H1 (cell line): ENCODE measurements around the gene COMMD1. TPM values are rescaled to one million over a fixed set of nuclear protein-coding genes. Genes with fewer than 3 reads are reported as not detected.

Experiments
- CTCF ChIA-PET: fragments of 300-600 bp; sonication (Branson Sonifier 250); formaldehyde crosslinking; loops from one replicate; lab custom pipeline; 2021; ENCODE audit not compliant: partially characterized antibody; lab: Charles Lee
- POLR2A ChIA-PET: fragments of 300-600 bp; sonication (Branson Sonifier 250); formaldehyde crosslinking; loops from one replicate; lab custom pipeline; 2021; ENCODE audit warnings: inconsistent platforms; ENCODE audit not compliant: partially characterized antibody; lab: Charles Lee
- DNase-seq, 2 experiments: peaks; one replicate each; pipeline versions ENCODE4 v3.0.0 to v3.0.0-alpha.2; 2010 to 2022; ENCODE audit warnings: low spot score in 2 of 2, low read depth in 1 of 2, mixed read lengths in 1 of 2
- FAIRE-seq: peaks from 2 replicates; lab custom pipeline; 2011; peaks lifted over from hg19 to GRCh38; lab: Jason Lieb, UNC
- H2AFZ ChIP-seq: 2 replicates; pipeline ENCODE4 v1.8.1; 2012; ENCODE audit warnings: low read length, inconsistent platforms
- H2AK5ac ChIP-seq: 2 replicates; pipeline ENCODE4 v1.6.1; 2013; ENCODE audit warnings: low read depth, low read length
- H2BK120ac ChIP-seq: replicated peaks from 2 replicates; pipeline ENCODE3; 2013; ENCODE audit warnings: low read depth, low read length, inconsistent platforms
- H2BK12ac ChIP-seq: 2 replicates; pipeline ENCODE4 v1.6.1; 2013; ENCODE audit warnings: low read depth, low read length
- H2BK15ac ChIP-seq: 2 replicates; pipeline ENCODE4 v1.6.1; 2013; ENCODE audit warnings: low read length
- H2BK20ac ChIP-seq: 2 replicates; pipeline ENCODE4 v1.6.1; 2013; ENCODE audit warnings: low read length
- H2BK5ac ChIP-seq: 2 replicates; pipeline ENCODE4 v1.6.1; 2013; ENCODE audit warnings: low read depth, low read length
- H3K14ac ChIP-seq: 2 replicates; pipeline ENCODE4 v1.6.1; 2013; ENCODE audit warnings: inconsistent platforms; ENCODE audit not compliant: insufficient read length
- H3K18ac ChIP-seq: 2 replicates; pipeline ENCODE4 v1.6.1; 2013; ENCODE audit warnings: low read length; ENCODE audit errors: extremely low read depth
- H3K23ac ChIP-seq: 2 replicates; pipeline ENCODE4 v1.6.1; 2013; ENCODE audit warnings: inconsistent platforms; ENCODE audit not compliant: insufficient read length
- H3K23me2 ChIP-seq: 2 replicates; pipeline ENCODE4 v1.6.1; 2013; ENCODE audit warnings: low read depth, low read length
- H3K27ac ChIP-seq: 2 replicates; pipeline ENCODE4 v1.6.1; 2011; ENCODE audit warnings: low read depth, low read length, inconsistent platforms
- H3K27me3 ChIP-seq, 4 experiments: replicated peaks in 1 of 4; 1 replicate in 1 of 4; 2 replicates in 3 of 4; pipeline versions ENCODE4 v1.6.1 to v1.8.1; 2011 to 2013; ENCODE audit warnings: low read length in 3 of 4, mild to moderate bottlenecking in 3 of 4, inconsistent platforms in 2 of 4, mixed read lengths in 2 of 4, moderate library complexity in 1 of 4; ENCODE audit not compliant: control insufficient read depth in 3 of 4, insufficient read depth in 3 of 4; ENCODE audit errors: extremely low read depth in 1 of 4
- H3K36me3 ChIP-seq, 4 experiments: 2 replicates each; pipeline versions ENCODE4 v1.6.1 to v1.8.1; 2011 to 2013; ENCODE audit warnings: mild to moderate bottlenecking in 4 of 4, low read length in 3 of 4, moderate library complexity in 2 of 4, control low read depth in 1 of 4, inconsistent platforms in 1 of 4; ENCODE audit not compliant: insufficient read depth in 4 of 4, control insufficient read depth in 2 of 4
- H3K4ac ChIP-seq: replicated peaks from 2 replicates; pipeline ENCODE3; 2013; ENCODE audit warnings: low read length, low read depth, mixed read lengths, inconsistent platforms; ENCODE audit not compliant: insufficient read length
- H3K4me1 ChIP-seq, 4 experiments: replicated peaks in 1 of 4; 1 replicate in 1 of 4; 2 replicates in 3 of 4; pipeline versions ENCODE4 v1.6.1 to v1.8.1; 2011 to 2013; ENCODE audit warnings: low read length in 3 of 4, inconsistent platforms in 2 of 4, mixed read lengths in 1 of 4; ENCODE audit not compliant: insufficient read depth in 4 of 4, control insufficient read depth in 3 of 4
- H3K4me2 ChIP-seq, 2 experiments: 2 replicates each; pipeline versions ENCODE4 v1.6.1 to v1.8.1; 2011 to 2013; ENCODE audit warnings: low read depth in 2 of 2, low read length in 2 of 2, control low read depth in 1 of 2, inconsistent platforms in 1 of 2, mild to moderate bottlenecking in 1 of 2; ENCODE audit not compliant: insufficient read depth in 1 of 2
- H3K4me3 ChIP-seq, 4 experiments: fragments of 200-600, 300-600 bp in 1 of 4; sonication (generic), shearing (Covaris generic), sonication (Bioruptor Twin) in 1 of 4; 2 replicates each; pipeline versions ENCODE4 v1.5.1 to v1.8.1; 2011 to 2016; ENCODE audit warnings: low read length in 4 of 4, low read depth in 3 of 4, control low read depth in 2 of 4, inconsistent platforms in 2 of 4, mild to moderate bottlenecking in 2 of 4, mixed read lengths in 1 of 4, moderate library complexity in 1 of 4; ENCODE audit not compliant: insufficient read depth in 2 of 4; ENCODE audit errors: extremely low read depth in 1 of 4
- H3K56ac ChIP-seq: replicated peaks from 2 replicates; pipeline ENCODE3; 2013; ENCODE audit warnings: low read depth, mild to moderate bottlenecking, mixed read lengths, low read length, inconsistent platforms; ENCODE audit not compliant: insufficient read length
- H3K79me1 ChIP-seq: 2 replicates; pipeline ENCODE4 v1.6.1; 2013; ENCODE audit warnings: low read depth, low read length, control low read depth
- H3K79me2 ChIP-seq, 2 experiments: 2 replicates each; pipeline versions ENCODE4 v1.6.1 to v1.8.1; 2012 to 2013; ENCODE audit warnings: low read length in 2 of 2, mild to moderate bottlenecking in 2 of 2, inconsistent platforms in 1 of 2; ENCODE audit not compliant: insufficient read depth in 2 of 2, control insufficient read depth in 1 of 2
- H3K9ac ChIP-seq, 4 experiments: replicated peaks in 1 of 4; 1 replicate in 1 of 4; 2 replicates in 3 of 4; pipeline versions ENCODE4 v1.6.1 to v1.8.1; 2011 to 2013; ENCODE audit warnings: low read depth in 3 of 4, low read length in 3 of 4, control low read depth in 2 of 4, mild to moderate bottlenecking in 2 of 4, moderate library complexity in 2 of 4, inconsistent platforms in 1 of 4; ENCODE audit errors: extremely low read depth in 1 of 4
- H3K9me3 ChIP-seq, 2 experiments: 2 replicates each; pipeline versions ENCODE4 v1.6.1 to v1.8.1; 2012 to 2013; ENCODE audit warnings: mild to moderate bottlenecking in 2 of 2, moderate library complexity in 2 of 2, control low read depth in 1 of 2, inconsistent platforms in 1 of 2, low read depth in 1 of 2, low read length in 1 of 2, mixed read lengths in 1 of 2; ENCODE audit not compliant: insufficient read depth in 2 of 2
- H4K20me1 ChIP-seq, 2 experiments: replicated peaks in 1 of 2; 2 replicates each; pipeline versions ENCODE3 to v1.8.1; 2011 to 2013; ENCODE audit warnings: inconsistent platforms in 2 of 2, low read length in 2 of 2, mild to moderate bottlenecking in 1 of 2; ENCODE audit not compliant: insufficient read depth in 2 of 2, control insufficient read depth in 1 of 2
- H4K5ac ChIP-seq: 2 replicates; pipeline ENCODE4 v1.6.1; 2013; ENCODE audit warnings: low read length, low read depth, mixed read lengths, inconsistent platforms; ENCODE audit not compliant: insufficient read length
- H4K8ac ChIP-seq: 2 replicates; pipeline ENCODE4 v1.8.0; 2013; ENCODE audit warnings: mild to moderate bottlenecking, moderate library complexity, low read length, inconsistent platforms; ENCODE audit not compliant: insufficient read depth; ENCODE audit errors: extremely low read depth
- H4K91ac ChIP-seq: replicated peaks from 2 replicates; pipeline ENCODE3; 2013; ENCODE audit warnings: low read length, mixed read lengths, inconsistent platforms; ENCODE audit not compliant: insufficient read length
- BRCA1 ChIP-seq: IDR thresholded peaks from 2 replicates; pipeline ENCODE4 v1.6.1; 2012; ENCODE audit warnings: low read depth, low read length, improper control_type of control experiment
- CBX8 ChIP-seq: fragments of 300-800, 300-1000 bp; sonication (generic); IDR thresholded peaks from 2 replicates; pipeline ENCODE4 v1.7.1; 2016; ENCODE audit warnings: low read depth, low read length, borderline replicate concordance
- GABPA ChIP-seq: IDR thresholded peaks from 2 replicates; pipeline ENCODE4 v1.6.1; 2011; ENCODE audit warnings: mild to moderate bottlenecking, low read length, moderate library complexity, borderline replicate concordance; ENCODE audit not compliant: insufficient read depth
- JUND ChIP-seq: IDR thresholded peaks from 2 replicates; pipeline ENCODE4 v1.6.1; 2011; ENCODE audit warnings: mild to moderate bottlenecking, improper control_type of control experiment, low read length
- NRF1 ChIP-seq: IDR thresholded peaks from 2 replicates; pipeline ENCODE4 v1.6.1; 2011; ENCODE audit warnings: mild to moderate bottlenecking, low read depth, low read length, improper control_type of control experiment
- RAD21 ChIP-seq, 2 experiments: IDR thresholded peaks in 1 of 2; conservative IDR thresholded peaks in 1 of 2; 2 replicates each; pipeline ENCODE4 v1.6.1; 2011; ENCODE audit warnings: low read depth in 2 of 2, low read length in 2 of 2, improper control_type of control experiment in 1 of 2, inconsistent platforms in 1 of 2, mild to moderate bottlenecking in 1 of 2, moderate library complexity in 1 of 2
- ZNF274 ChIP-seq: IDR thresholded peaks from 2 replicates; pipeline ENCODE4 v1.7.0; 2012; ENCODE audit warnings: low read length, borderline replicate concordance; ENCODE audit errors: extremely low read depth
- WGBS, 2 experiments: shearing (Covaris generic) in 1 of 2; methylation state at CpG; one replicate each; pipeline versions ENCODE4 v1.1.6 to v1.1.7; 2013 to 2015; ENCODE audit warnings: low lambda C conversion rate in 2 of 2, mixed read lengths in 2 of 2, inconsistent platforms in 1 of 2, low coverage in 1 of 2, missing lambda C conversion rate in 1 of 2; ENCODE audit not compliant: insufficient replicate concordance in 2 of 2, insufficient coverage in 1 of 2, insufficient read length in 1 of 2; ENCODE audit errors: extremely low coverage in 1 of 2, missing lambda C conversion rate in 1 of 2; 5-methylcytosine and 5-hydroxymethylcytosine counted together
- polyA plus RNA-seq, 7 experiments: library from polyadenylated mRNA; depleted of rRNA in 3 of 7; stranded (reverse) in 5 of 7; unstranded in 2 of 7; fragments of >200 nt in 5 of 7; fragments of 200-250 nt in 2 of 7; gene quantifications; 1 replicate in 5 of 7; 2 replicates in 1 of 7; 4 replicates in 1 of 7; pipeline versions ENCODE4 v1.2.1 to v1.2.3, GENCODE V29; 2011 to 2013; ENCODE audit warnings: missing spikeins in 2 of 7, mixed read lengths in 2 of 7
- total RNA-seq: library from RNA; stranded (reverse); fragmentation: NEBNext Ultra II Directional; extraction: Animal tissue kit (Norgen Biotek cat#: 25700); gene quantifications from 2 replicates; pipeline ENCODE4 v1.2.1, GENCODE V29; 2021
- TF ChIP-seq, protein P1 (sequence below): IDR thresholded peaks from 2 replicates; pipeline ENCODE4 v1.6.1; 2011; ENCODE audit warnings: low read depth, mild to moderate bottlenecking, low read length; ENCODE audit not compliant: insufficient read depth
- TF ChIP-seq, protein P2 (sequence below), 3 experiments: IDR thresholded peaks; 1 replicate in 2 of 3; 2 replicates in 1 of 3; pipeline versions ENCODE4 v1.5.1 to v1.6.1; 2011; ENCODE audit warnings: low read length in 3 of 3, mild to moderate bottlenecking in 3 of 3, inconsistent platforms in 2 of 3, low read depth in 1 of 3, moderate library complexity in 1 of 3; ENCODE audit not compliant: insufficient read depth in 1 of 3; ENCODE audit errors: control extremely low read depth in 1 of 3

COMMD1 gene
- total and polyA plus RNA-seq, 2 of the 8 experiments (the other 6 are each of a cell fraction or from before 2014, with no cell fraction given): 23.5 to 28.3 TPM

DNA sequence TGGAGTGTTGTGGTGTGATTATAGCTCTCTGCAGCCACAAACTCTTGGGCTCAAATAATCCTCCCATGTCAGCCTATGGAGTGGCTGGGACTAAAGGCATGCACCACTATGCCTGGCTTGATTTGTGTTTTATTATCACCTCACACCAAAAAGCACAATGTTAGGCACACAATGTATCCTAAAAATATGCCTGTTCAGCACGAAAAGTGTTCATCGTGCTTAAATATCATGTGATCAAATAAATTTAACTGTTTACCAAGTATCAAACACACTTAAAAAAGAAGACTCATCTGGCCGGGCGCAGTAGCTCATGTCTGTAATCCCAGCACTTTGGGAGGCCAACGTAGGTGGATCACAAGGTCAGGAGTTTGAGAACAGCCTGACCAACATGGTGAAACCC is 22.6 kb upstream of the COMMD1 start:
- Histone ChIP-seq H3K9me3 (no peaks in the 10 kb centered on the region), H3K4ac (no peak overlapping the region), H3K4me2 (no peak overlapping the region), H2AFZ (no peak overlapping the region), H2BK12ac (no peak overlapping the region), H2BK120ac (no peak overlapping the region), H3K79me1 (peaks cover 2% of the 10 kb centered on the region; the same call in 1 of the 2 replicates), H3K27ac (no peak overlapping the region), H4K91ac (no peak overlapping the region), H3K56ac (no peak overlapping the region), H4K8ac (no peak overlapping the region), H2BK15ac (no peak overlapping the region), H2BK20ac (no peak overlapping the region), H3K36me3 (peaks cover 31 to 84% (median 56%) of the 10 kb centered on the region in 4 experiments), H4K5ac (no peak overlapping the region), H2AK5ac (no peak overlapping the region), H3K23me2 (peaks cover 7% of the 10 kb centered on the region), H3K18ac (no peak overlapping the region), H2BK5ac (no peak overlapping the region), H4K20me1 (peaks cover 9 to 10% of the 10 kb centered on the region in 2 experiments), H3K14ac (no peak overlapping the region), H3K9ac (no peak overlapping the region), H3K27me3 (no peaks in the 10 kb centered on the region), H3K23ac (no peak overlapping the region), H3K4me1 (peaks cover 0 to 2% (median 0%) of the 10 kb centered on the region in 4 experiments; a peak in 2 of 7 replicates), H3K79me2 (peaks cover 24 to 48% of the 10 kb centered on the region in 2 experiments), H3K4me3 (no peak overlapping the region)
- no peak for FAIRE-seq
- WGBS, 2 experiments: 87% methylated on average over 5 of the region's 5 CpGs; no CpG with 5 or more reads in 1 of the 2 experiments
- CTCF ChIA-PET: interaction anchor here (0.6 kb wide), 1 partner anchor 464 kb away, joined by 3 read pairs; no protein-coding TSS in a partner anchor
- POLR2A ChIA-PET: interaction anchor here (0.8 to 1.2 kb wide), 5 partner anchors 11 to 211 kb away, joined by 3 to 6 read pairs (median 3); no protein-coding TSS in a partner anchor
- no peak for DNase-seq
- TF ChIP-seq, protein P1, sequence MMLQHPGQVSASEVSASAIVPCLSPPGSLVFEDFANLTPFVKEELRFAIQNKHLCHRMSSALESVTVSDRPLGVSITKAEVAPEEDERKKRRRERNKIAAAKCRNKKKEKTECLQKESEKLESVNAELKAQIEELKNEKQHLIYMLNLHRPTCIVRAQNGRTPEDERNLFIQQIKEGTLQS: no peak
- no peak for TF ChIP-seq RAD21 (IDR thresholded peaks at IDR 0.05 in 1 of 2, conservative IDR thresholded peaks at IDR 0.05 in 1 of 2; ENCODE audit: low read depth in 2 of 2, low read length in 2 of 2)
- TF ChIP-seq ZNF274: no peak
- no peak for TF ChIP-seq BRCA1
- TF ChIP-seq JUND: no peak
- no peak for TF ChIP-seq CBX8
- TF ChIP-seq NRF1: no peak
- TF ChIP-seq, protein P2, sequence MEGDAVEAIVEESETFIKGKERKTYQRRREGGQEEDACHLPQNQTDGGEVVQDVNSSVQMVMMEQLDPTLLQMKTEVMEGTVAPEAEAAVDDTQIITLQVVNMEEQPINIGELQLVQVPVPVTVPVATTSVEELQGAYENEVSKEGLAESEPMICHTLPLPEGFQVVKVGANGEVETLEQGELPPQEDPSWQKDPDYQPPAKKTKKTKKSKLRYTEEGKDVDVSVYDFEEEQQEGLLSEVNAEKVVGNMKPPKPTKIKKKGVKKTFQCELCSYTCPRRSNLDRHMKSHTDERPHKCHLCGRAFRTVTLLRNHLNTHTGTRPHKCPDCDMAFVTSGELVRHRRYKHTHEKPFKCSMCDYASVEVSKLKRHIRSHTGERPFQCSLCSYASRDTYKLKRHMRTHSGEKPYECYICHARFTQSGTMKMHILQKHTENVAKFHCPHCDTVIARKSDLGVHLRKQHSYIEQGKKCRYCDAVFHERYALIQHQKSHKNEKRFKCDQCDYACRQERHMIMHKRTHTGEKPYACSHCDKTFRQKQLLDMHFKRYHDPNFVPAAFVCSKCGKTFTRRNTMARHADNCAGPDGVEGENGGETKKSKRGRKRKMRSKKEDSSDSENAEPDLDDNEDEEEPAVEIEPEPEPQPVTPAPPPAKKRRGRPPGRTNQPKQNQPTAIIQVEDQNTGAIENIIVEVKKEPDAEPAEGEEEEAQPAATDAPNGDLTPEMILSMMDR (IDR thresholded peaks at IDR 0.05; ENCODE audit: control extremely low read depth in 1 of 3, insufficient read depth in 1 of 3, low read depth in 1 of 3, low read length in 3 of 3): no peak
- TF ChIP-seq GABPA: no peak
